NCI-H1105 treated with DMSO at 0.1 percent for 48 hours (cell line): ENCODE data around the gene DNAH10.

Experiments used
- DNase-seq: peaks from one replicate; lab custom pipeline; 2025; lab: John Stamatoyannopoulos, UW

DNAH10 gene, protein sequence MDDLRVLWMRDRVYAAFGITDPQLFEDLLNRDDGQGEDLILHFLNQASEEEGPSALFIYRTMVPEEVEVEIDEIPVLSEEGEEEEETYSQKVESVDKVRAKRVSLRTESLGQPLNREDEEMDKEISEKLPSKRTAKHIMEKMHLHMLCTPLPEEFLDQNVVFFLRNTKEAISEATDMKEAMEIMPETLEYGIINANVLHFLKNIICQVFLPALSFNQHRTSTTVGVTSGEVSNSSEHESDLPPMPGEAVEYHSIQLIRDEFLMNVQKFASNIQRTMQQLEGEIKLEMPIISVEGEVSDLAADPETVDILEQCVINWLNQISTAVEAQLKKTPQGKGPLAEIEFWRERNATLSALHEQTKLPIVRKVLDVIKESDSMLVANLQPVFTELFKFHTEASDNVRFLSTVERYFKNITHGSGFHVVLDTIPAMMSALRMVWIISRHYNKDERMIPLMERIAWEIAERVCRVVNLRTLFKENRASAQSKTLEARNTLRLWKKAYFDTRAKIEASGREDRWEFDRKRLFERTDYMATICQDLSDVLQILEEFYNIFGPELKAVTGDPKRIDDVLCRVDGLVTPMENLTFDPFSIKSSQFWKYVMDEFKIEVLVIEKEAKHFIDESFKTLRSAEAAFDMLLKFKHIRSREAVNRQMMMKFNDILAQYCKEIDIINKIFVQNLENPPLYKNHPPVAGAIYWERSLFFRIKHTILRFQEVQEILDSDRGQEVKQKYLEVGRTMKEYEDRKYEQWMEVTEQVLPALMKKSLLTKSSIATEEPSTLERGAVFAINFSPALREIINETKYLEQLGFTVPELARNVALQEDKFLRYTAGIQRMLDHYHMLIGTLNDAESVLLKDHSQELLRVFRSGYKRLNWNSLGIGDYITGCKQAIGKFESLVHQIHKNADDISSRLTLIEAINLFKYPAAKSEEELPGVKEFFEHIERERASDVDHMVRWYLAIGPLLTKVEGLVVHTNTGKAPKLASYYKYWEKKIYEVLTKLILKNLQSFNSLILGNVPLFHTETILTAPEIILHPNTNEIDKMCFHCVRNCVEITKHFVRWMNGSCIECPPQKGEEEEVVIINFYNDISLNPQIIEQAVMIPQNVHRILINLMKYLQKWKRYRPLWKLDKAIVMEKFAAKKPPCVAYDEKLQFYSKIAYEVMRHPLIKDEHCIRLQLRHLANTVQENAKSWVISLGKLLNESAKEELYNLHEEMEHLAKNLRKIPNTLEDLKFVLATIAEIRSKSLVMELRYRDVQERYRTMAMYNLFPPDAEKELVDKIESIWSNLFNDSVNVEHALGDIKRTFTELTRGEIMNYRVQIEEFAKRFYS (N-terminal part only)

DNA sequence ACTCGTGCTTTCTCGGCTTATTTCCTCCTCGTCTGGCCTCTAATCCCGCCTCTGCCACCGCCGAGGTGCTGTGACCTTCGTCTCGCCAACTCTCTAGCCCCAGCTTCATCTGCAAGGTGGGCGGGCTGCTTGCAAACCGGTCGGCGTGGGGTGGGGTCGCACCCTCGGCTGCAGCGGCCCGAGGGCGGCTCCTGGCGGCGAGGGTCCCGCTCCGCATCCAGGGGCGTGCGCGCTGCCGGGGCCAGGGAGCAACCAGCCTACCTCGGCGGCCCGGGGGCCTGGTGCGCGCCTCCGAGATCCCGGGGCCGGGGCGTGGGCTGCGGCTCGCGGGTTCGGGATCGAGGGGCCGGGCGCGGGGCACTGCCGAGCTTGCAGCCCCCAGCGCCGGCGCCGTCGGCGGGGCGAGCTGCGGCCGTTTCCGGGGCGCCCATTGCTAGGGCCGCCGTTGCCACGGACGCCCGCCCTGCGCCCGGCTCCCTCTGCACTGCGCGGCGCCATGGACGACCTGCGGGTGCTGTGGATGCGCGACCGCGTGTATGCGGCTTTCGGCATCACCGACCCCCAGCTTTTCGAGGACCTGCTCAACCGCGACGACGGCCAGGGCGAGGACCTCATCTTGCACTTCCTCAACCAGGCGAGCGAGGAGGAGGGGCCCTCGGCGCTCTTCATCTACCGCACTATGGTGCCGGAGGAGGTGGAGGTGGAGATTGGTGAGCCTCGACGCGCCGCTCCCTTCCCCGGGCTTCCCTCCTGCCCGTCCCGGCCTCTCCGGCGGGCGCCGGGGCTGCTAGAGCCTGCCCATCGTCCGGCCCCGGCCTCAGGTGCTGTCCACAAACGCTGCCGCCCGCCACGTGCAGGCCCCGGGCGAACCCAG, at the start of gene DNAH10:
Gene DNAH10 (plus strand): TSS at position 461 of the 874 bp plus-strand sequence. CDS start 36 bp downstream, at position 497.
- peak; percentile 76 for DNase-seq

DNA sequence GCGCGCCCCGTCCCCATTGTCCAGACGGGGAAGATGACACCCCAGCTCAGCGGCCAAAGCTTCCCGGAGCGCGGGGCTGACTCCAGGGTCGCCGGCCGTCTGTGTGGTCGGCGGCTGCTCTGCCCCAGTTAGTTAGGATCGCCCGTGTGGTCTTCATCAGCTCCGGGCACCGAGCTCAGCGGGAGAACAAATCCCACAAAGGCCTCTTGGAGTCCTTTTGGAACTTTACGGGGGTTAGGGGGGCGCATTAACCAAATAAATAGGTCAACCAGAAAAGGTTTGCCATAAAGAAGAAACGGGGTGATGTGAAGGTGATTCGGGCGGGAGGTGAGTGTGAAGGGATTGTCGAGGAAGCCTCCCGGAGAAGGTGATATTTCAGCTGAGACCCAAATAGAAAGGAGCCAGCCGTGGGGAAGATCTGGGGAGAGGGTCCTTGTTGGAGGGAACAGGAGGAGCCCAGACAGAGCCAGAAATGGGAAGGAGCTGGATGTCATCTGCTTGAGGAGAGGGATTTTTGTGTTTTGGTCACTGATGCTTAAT, 49.3 kb upstream of the DNAH10 start:
- DNase-seq: peak; percentile 10

DNA sequence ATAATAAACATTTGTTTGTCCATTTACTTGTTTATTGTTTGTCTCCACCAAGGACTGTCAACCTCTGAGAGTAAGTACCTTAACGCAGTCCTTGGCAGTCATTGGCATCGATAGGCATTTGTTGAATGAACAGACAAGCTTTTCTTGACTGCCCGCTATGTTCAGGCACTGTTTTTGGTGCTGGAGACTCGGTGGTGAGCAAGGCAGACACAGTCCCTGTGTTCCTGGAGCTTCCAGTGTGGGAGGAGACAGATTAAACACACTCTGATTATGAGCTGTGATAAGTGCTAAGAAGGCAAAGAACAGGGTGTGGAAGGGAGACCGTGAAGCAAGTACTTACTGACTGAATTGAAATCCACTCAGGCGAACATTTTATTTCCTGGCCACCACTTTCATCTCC, 48.7 kb upstream of the DNAH10 start:
- no peak for DNase-seq

- DNase-seq: no peak
Measured at GRCh38 chr12:123713823-123714585, 48.1 kb upstream of the DNAH10 start.

DNA sequence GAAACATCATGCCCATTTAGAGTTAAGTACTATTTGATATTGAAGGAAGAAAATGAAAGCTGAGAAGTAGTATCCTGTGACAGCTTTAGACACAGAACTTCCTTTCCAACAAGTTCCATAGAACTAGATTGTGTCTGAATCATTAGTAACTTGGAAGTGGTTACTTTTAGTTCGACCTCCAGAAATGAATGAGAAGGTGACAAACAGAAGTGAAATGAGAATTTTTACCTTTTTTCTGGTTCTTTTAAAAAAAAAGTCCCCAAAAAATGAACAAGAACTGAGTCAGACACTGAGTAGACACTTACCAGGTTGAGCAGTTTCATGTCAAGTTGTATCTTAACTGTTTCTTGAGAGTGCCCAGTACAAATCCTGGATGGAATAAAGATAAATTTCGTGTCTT, 46.9 kb upstream of the DNAH10 start:
- DNase-seq: no peak

DNA sequence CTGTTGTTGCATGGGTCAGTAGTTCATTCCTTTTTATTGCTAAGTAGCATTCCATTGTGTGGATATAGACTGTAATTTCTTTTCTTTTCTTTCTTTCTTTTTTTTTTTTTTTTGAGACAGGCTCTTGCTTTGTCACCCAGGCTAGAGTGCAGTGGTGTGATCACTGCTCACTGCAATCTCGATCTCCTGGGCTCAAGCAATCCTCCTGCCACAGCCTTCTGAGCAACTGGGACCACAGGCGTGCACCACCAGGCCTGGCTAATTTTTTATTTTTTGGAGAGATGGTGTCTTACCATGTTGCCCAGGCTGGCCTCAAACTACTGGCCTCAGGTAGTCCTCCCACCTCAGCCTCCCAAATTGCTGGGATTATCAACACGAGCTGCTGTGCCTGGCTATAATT, 44.8 kb upstream of the DNAH10 start:
- DNase-seq: no peak

DNA sequence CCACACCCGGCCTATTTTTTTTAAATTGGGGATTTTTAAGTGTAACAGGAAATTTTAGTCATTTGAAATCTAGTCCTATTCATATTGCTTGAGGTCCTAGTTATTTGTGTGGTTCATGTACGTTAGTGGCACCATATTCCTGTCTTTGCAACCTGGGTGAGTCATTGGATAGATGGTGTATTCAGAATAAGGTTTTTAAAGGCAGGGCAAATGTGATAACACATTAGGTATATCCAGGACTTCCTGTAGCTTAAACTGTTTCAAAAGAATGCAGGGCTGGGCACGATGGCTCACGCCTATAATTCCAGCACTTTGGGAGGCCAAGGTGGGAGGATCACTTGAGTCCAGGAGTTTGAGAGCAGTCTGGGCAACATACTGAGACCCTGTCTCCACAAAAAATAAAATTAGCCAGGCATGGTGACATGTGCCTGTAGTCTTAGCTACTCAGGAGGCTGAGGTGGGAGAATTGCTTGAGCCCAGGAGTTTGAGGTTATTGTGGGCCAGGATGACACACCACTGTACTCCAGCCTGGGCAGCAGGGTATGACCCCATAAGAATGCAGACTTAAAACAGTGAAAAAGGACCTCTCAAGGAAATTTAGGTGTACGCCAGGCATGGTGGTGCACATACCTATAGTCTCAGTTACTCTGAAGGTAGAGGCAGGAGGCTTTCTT, 41.8 kb upstream of the DNAH10 start:
- DNase-seq: no peak

DNA sequence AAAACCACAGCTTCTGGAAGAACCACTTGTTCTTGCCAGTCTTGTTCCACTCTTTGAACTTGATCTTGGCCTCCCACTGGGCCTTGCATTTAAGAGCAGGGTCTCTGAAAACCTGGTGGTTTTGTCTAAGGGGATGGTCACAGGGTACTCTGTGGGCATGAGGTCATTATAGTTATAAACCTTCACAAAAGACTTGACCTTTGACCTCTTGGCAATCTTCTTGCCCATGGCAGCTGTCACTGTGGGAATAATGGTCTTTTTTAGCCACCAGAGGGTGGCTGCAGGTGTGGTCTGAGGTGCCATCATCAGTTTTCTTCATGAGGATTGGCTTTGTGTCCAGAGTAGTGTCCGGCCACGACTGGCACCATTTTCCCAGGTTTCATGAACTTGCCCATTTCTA, 40.9 kb upstream of the DNAH10 start:
- no peak for DNase-seq

GRCh38 chr12:123723011-123723410, 39.1 kb upstream of the DNAH10 start:
- no peak for DNase-seq

DNA sequence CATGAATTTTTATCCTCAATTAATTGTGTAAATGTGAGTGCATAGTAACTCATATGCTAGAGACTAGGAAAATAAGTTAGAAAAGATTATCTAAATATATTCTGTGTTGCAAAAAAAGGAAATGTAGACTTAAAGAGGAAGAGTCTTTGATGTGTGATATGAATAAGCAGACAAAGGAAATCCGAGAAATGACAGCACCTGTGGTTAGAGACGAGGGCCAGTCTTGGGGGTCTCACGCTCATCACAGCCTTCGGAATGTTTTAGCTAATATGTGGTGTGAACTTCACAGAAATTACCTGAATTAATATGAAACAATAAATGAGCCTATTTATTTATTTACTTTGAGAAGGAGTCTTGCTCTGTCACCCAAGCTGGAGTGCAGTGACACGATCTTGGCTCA, 38.3 kb upstream of the DNAH10 start:
- DNase-seq: no peak

- no peak for DNase-seq
Measured at GRCh38 chr12:123726244-123726643, 35.9 kb upstream of the DNAH10 start.

- no peak for DNase-seq
Measured at GRCh38 chr12:123726962-123727361, 35.1 kb upstream of the DNAH10 start.

GRCh38 chr12:123727878-123728277, 34.2 kb upstream of the DNAH10 start:
- no peak for DNase-seq

GRCh38 chr12:123731596-123731995, 30.5 kb upstream of the DNAH10 start:
- DNase-seq: no peak

- no peak for DNase-seq
Measured at GRCh38 chr12:123732251-123732650, 29.9 kb upstream of the DNAH10 start.

DNA sequence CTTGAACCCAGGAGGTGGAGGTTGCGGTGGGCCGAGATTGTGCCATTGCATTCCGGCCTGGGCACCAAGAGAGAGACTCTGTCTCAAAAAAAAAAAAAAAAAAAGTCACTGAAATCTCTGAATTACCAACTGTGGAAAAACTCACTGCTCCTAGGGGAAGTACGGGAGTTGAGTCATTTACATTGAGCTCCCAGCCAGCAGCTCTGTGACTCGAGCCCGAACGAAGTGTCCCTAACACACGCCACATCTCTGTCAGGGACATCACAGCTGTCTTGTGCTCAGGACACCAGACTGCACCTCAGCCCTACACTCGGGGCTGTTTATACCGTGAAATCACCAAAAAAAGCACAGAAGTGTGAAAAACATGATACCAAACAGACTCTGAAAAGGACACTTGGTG, 28.9 kb upstream of the DNAH10 start:
- no peak for DNase-seq

GRCh38 chr12:123734268-123734667, 27.8 kb upstream of the DNAH10 start:
- no peak for DNase-seq

DNA sequence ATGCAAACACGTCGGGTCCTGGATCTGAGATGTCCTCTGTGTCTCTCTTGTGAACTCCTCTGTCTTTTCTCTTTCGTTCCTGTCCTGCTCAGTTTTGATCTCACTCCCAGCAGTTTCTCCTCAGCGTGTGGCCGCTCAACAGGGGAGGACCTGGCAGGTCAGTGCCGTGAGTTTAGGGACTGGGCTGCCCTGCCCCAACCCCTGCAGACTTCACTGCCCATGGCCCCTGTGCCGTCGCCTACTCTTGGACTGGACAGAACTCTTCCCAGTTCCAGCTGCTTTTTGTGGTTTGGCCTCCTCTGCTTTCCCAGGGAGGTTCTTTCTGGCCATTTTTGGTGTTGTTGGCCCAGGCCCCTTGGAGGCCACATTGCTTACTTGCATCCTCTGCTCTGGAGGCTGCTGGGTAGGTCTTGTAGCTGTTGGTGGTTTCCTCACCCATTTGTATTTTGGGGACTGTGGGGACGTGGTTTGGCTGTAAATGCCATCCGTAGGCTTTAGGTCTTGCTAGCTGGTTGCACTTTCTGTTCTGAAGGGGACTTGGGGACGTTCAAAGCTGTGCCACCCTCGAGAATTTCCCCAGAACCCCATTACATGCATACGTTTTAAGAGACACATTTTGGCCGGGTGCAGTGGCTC, 20.0 kb upstream of the DNAH10 start:
- DNase-seq: no peak

- no peak for DNase-seq
Measured at GRCh38 chr12:123743002-123743401, 19.1 kb upstream of the DNAH10 start.
